Mesothelial cell of epicardium (in vitro differentiated cells): ENCODE measurements around the gene KIR3DL1. TPM values are rescaled to one million over a fixed set of nuclear protein-coding genes. Genes with fewer than 3 reads are reported as not detected.

ENCODE experiments used
- DNase-seq, 2 experiments: peaks; one replicate each; pipeline ENCODE4 v3.0.0; 2021; ENCODE audit warnings: low spot score in 2 of 2; ENCODE audit not compliant: unreplicated experiment in 2 of 2
- H3K27ac Mint-ChIP-seq: 2 replicates; pipeline ENCODE4 v1.8.0; 2021; ENCODE audit warnings: mixed read lengths
- H3K27me3 Mint-ChIP-seq: 2 replicates; pipeline ENCODE4 v1.8.0; 2021; ENCODE audit warnings: low read depth, mixed read lengths
- H3K36me3 Mint-ChIP-seq: 2 replicates; pipeline ENCODE4 v1.8.0; 2021; ENCODE audit warnings: mixed read lengths
- H3K4me1 Mint-ChIP-seq: 2 replicates; pipeline ENCODE4 v1.8.0; 2021; ENCODE audit warnings: mixed read lengths
- H3K4me3 Mint-ChIP-seq: 2 replicates; pipeline ENCODE4 v1.8.0; 2021; ENCODE audit warnings: mild to moderate bottlenecking, moderate library complexity, mixed read lengths
- H3K9me3 Mint-ChIP-seq: 2 replicates; pipeline ENCODE4 v1.8.0; 2021; ENCODE audit warnings: mixed read lengths
- CTCF ChIP-seq: fragments of 200-600 bp; sonication (generic); IDR thresholded peaks from one replicate; pipeline ENCODE4 v1.5.0; 2021; ENCODE audit warnings: antibody characterized with exemption; ENCODE audit not compliant: unreplicated experiment
- total RNA-seq: library from RNA; stranded (reverse); gene quantifications from 3 replicates; pipeline ENCODE4 v1.2.1, GENCODE V29; 2021

KIR3DL1 gene
- total RNA-seq, 1 donor from 2014 or later: not detected

- Mint-ChIP-seq H3K36me3 (peaks cover 3% of the 10 kb centered on the region), H3K4me1 (no peaks in the 10 kb centered on the region), H3K9me3 (peaks cover 68% of the 10 kb centered on the region), H3K27me3 (no peaks in the 10 kb centered on the region), H3K27ac (no peak overlapping the region), H3K4me3 (no peak overlapping the region)
- TF ChIP-seq CTCF: no peak
- DNase-seq: no peak
These were observed 25.6 kb upstream of the KIR3DL1 start for GRCh38 chr19:54790711-54791110.

- H3K9me3 Mint-ChIP-seq: peaks cover 61% of the 10 kb centered on the region
- H3K4me3 Mint-ChIP-seq: no peak overlapping the region
- H3K27ac Mint-ChIP-seq: no peak overlapping the region
- no peaks in the 10 kb centered on the region for H3K36me3 Mint-ChIP-seq
- no peak for DNase-seq
- TF ChIP-seq CTCF: no peak
- H3K4me1 Mint-ChIP-seq: no peaks in the 10 kb centered on the region
- H3K27me3 Mint-ChIP-seq: no peaks in the 10 kb centered on the region
These were observed 24.8 kb upstream of the KIR3DL1 start for GRCh38 chr19:54791476-54791875.

DNA sequence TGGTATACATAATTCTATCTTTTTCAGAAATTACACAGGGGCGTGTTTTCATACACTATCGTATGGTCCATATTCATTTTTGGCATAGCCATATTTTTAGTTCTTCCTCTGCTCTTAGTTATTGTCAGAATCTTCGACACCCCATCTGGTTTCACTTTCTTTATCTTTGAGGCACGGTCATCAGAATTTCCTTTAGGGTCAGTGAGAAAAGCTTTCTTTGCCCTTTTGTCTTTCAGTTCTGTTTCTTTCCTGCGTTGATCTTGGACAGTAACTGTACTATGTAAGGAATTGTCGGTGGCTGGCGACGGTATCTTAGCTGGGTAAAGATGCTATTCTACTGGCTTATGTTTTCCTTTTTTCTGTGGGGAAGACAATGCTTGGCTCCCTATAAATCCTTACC is 23.5 kb upstream of the KIR3DL1 start:
- Mint-ChIP-seq H3K9me3 (peaks cover 57% of the 10 kb centered on the region), H3K27me3 (no peaks in the 10 kb centered on the region), H3K27ac (no peak overlapping the region), H3K4me1 (no peaks in the 10 kb centered on the region), H3K36me3 (no peaks in the 10 kb centered on the region), H3K4me3 (no peak overlapping the region)
- DNase-seq: no peak
- TF ChIP-seq CTCF: no peak

DNA sequence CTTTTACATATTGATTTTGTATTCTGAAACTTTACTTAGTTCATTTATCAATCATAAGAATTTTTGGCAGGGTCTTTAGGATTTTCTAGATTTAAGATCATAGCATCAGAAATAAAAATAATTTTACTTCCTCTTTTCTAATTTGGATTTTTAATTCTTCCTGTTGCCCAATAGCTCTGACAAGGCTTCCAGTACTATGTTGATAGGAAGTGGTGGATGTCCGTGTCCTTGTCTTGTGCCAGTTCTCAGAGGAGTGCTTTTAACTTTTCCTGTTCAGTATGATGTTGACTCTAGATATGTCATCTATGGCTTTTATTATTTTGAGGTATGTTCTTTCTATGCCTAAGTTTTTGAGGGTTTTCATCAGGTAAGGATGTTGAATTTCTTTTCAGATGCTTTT is 20.5 kb upstream of the KIR3DL1 start:
- no peaks in the 10 kb centered on the region for H3K36me3 Mint-ChIP-seq
- TF ChIP-seq CTCF: no peak
- H3K4me3 Mint-ChIP-seq: no peak overlapping the region
- no peak overlapping the region for H3K27ac Mint-ChIP-seq
- peaks cover 51% of the 10 kb centered on the region for H3K9me3 Mint-ChIP-seq
- no peak for DNase-seq
- H3K4me1 Mint-ChIP-seq: no peaks in the 10 kb centered on the region
- H3K27me3 Mint-ChIP-seq: no peaks in the 10 kb centered on the region

DNA sequence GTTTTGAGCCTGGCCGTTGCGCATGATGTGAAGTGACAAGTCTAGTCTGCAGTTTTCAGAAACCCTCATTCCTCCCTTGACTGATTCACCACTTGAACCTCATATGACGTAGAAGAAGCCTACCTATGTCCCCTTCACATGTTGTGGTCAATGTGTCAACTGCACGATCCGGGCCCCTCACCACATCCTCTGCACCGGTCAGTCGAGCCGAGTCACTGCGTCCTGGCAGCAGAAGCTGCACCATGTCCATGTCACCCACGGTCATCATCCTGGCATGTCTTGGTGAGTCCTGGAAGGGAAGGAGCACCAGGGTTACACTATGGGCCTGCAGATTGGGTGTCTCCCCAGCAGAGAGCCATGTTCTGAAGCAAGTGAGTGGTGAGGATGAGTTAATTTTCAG is 12.9 kb upstream of the KIR3DL1 start, which contains the start of gene KIR2DL4:
TSS of gene KIR2DL4 (plus strand) at position 201 of the 400 bp plus-strand sequence. CDS start at position 243, 42 bp downstream.
- Mint-ChIP-seq H3K9me3 (peaks cover 70% of the 10 kb centered on the region), H3K4me1 (no peaks in the 10 kb centered on the region), H3K27ac (no peak within 1 kb of the TSS), H3K4me3 (no peak within 1 kb of the TSS), H3K27me3 (no peaks in the 10 kb centered on the region), H3K36me3 (no peaks in the 10 kb centered on the region)
- no peak for DNase-seq
- TF ChIP-seq CTCF: no peak

DNA sequence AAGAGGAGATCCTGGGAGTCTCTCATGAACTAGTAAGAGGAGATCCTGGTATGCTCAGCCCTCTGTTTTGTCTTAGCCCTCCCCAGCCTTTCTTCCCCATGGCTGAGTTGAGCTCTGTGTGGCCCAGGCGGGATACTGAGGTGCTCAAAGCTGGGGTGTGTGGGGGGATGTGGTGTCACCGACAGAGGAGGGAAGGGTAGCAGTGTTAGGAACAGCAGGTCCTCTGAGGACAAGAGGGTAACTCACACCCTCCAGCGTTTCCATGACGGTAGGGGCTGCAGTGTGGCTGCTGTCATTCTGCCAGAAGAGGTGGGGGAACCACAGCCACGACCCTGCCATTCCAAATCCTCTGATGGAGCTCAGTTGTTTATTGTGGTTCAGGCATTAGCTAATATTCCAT is 12.2 kb upstream of the KIR3DL1 start:
- DNase-seq: no peak
- no peaks in the 10 kb centered on the region for H3K4me1 Mint-ChIP-seq
- TF ChIP-seq CTCF: no peak
- H3K4me3 Mint-ChIP-seq: no peak overlapping the region
- H3K36me3 Mint-ChIP-seq: no peaks in the 10 kb centered on the region
- peaks cover 69% of the 10 kb centered on the region for H3K9me3 Mint-ChIP-seq
- no peaks in the 10 kb centered on the region for H3K27me3 Mint-ChIP-seq
- H3K27ac Mint-ChIP-seq: no peak overlapping the region
